Brain microvascular endothelial cell (primary cell): ENCODE measurements around the gene FRAS1.

Source experiments
- DNase-seq: peaks from one replicate; pipeline ENCODE4 v3.0.0-alpha.2; 2020
- H3K27ac ChIP-seq: fragments of 250-450 bp; sonication (Bioruptor Pico); 2 replicates; pipeline ENCODE4 v1.5.1; 2020; ENCODE audit warnings: mild to moderate bottlenecking, moderate library complexity
- H3K27me3 ChIP-seq: fragments of 250-450 bp; sonication (Bioruptor Pico); replicated peaks from 2 replicates; pipeline ENCODE4 v1.5.1; 2020; ENCODE audit warnings: mild to moderate bottlenecking
- H3K36me3 ChIP-seq: fragments of 250-450 bp; sonication (Bioruptor Pico); replicated peaks from 2 replicates; pipeline ENCODE4 v1.5.1; 2020; ENCODE audit warnings: mild to moderate bottlenecking
- H3K4me3 ChIP-seq: 2 replicates; pipeline ENCODE4 v1.5.1; 2011; ENCODE audit warnings: low read depth, mild to moderate bottlenecking, control low read depth, low read length, moderate library complexity
- in situ Hi-C: cut with HindIII; loops from 2 replicates; pipeline ENCODE4 v1.10.0; 2017; ENCODE audit warnings: low sequenced_read_pairs, low pct_ligation_motif_present
- TF ChIP-seq, protein P1 (sequence below): IDR thresholded peaks from 2 replicates; pipeline ENCODE4 v1.5.1; 2011; ENCODE audit warnings: low read depth, mild to moderate bottlenecking, moderate library complexity, low read length, control low read depth, inconsistent platforms; ENCODE audit errors: missing control alignments

Gene FRAS1

DNA sequence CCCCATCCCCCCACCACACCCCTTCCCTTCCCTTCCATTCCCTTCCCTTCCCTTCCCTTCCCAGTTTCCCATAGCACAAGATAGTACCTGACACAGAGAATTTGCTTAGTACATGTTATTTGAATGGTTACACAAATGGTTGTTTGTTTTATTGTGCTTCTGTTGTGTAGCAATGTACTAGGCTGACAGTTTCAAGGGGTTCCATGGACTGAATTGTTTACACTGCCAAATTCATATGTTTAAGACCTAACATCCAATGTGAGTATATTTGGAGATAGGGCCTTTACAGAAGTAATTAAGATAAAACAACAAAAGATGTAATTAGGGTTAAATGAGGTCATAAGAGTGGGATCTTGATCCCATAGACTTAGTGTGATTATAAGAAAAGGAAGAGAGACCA, 133.5 kb downstream of the FRAS1 start:
- in situ Hi-C loops: no loop called here

DNA sequence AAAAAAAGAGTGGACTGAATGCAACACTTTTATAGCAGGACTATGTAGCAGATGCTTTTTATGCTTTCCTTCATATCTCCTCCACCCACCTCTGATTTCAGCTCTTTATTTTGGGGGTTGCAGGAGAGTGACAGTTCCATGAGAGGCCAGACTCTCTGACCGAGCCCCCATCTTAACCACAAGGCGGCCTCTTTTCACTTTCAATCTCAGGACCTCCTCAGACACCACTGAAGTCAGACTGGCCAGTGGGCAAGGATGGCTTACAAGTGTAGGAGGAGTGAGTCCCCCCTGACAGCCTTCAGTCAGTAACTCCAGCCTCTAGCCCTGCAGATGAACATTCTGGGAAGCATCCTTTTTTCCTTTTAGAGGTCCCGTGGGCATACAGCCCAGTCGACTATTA, 140.8 kb downstream of the FRAS1 start:
- in situ Hi-C loops: no loop called here

More for the DNA sequence above, 133.5 kb downstream of the FRAS1 start:
- no peak for DNase-seq
- Histone ChIP-seq H3K27ac (no peak overlapping the region), H3K4me3 (no peak overlapping the region), H3K36me3 (no peaks in the 10 kb centered on the region), H3K27me3 (no peaks in the 10 kb centered on the region)
- TF ChIP-seq, protein P1, sequence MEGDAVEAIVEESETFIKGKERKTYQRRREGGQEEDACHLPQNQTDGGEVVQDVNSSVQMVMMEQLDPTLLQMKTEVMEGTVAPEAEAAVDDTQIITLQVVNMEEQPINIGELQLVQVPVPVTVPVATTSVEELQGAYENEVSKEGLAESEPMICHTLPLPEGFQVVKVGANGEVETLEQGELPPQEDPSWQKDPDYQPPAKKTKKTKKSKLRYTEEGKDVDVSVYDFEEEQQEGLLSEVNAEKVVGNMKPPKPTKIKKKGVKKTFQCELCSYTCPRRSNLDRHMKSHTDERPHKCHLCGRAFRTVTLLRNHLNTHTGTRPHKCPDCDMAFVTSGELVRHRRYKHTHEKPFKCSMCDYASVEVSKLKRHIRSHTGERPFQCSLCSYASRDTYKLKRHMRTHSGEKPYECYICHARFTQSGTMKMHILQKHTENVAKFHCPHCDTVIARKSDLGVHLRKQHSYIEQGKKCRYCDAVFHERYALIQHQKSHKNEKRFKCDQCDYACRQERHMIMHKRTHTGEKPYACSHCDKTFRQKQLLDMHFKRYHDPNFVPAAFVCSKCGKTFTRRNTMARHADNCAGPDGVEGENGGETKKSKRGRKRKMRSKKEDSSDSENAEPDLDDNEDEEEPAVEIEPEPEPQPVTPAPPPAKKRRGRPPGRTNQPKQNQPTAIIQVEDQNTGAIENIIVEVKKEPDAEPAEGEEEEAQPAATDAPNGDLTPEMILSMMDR: no peak

DNA sequence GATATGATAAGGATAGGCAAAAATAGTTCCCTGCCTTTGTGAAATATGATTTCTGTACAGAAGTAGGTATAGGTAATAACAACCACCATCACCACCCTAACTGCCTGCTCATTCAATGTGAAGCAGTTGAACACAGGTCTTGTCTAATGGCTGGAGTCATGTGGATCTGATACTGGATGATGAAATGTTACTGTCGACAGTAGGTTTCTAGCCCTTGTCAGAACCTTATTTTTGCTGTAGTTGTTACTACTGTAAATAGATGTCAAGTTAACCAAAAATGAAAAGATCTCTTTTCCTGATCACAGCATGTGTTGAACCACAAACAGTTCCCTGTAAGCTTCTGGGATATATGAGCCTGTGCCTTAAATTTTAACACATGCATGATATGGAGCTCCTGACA, 142.9 kb downstream of the FRAS1 start:
- in situ Hi-C loops: no loop called here
- no peak overlapping the region for H3K4me3 ChIP-seq
- H3K36me3 ChIP-seq: no peaks in the 10 kb centered on the region
- no peaks in the 10 kb centered on the region for H3K27me3 ChIP-seq
- TF ChIP-seq, protein P1: no peak
- DNase-seq: no peak
- H3K27ac ChIP-seq: no peak overlapping the region

More for the DNA sequence above, 140.8 kb downstream of the FRAS1 start:
- no peak for DNase-seq
- TF ChIP-seq, protein P1: no peak
- H3K27ac ChIP-seq: no peak overlapping the region
- H3K27me3 ChIP-seq: no peaks in the 10 kb centered on the region
- no peak overlapping the region for H3K4me3 ChIP-seq
- no peaks in the 10 kb centered on the region for H3K36me3 ChIP-seq

DNA sequence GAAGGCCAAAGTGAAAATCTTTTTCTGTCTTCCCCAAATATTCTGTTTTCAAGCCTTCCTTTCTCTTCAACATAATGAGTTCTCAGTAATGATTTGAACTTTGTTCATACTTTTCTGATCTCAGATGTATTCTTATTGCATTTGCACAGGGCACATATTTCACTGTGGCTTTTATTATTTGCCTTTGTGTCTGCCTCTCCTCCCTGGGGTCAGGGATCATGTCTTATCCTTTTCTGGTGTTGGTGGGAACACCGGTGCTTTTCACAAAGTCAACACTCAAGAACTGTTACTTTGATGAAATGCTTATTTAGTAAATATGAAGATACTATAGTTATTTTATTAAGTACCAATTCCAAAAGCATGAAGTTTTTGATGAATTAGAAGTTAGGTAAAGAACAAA, 143.8 kb downstream of the FRAS1 start:
- Histone ChIP-seq H3K27ac (no peak overlapping the region), H3K27me3 (no peaks in the 10 kb centered on the region), H3K36me3 (no peaks in the 10 kb centered on the region), H3K4me3 (no peak overlapping the region)
- TF ChIP-seq, protein P1: no peak
- DNase-seq: no peak
- in situ Hi-C loops: no loop called here

DNA sequence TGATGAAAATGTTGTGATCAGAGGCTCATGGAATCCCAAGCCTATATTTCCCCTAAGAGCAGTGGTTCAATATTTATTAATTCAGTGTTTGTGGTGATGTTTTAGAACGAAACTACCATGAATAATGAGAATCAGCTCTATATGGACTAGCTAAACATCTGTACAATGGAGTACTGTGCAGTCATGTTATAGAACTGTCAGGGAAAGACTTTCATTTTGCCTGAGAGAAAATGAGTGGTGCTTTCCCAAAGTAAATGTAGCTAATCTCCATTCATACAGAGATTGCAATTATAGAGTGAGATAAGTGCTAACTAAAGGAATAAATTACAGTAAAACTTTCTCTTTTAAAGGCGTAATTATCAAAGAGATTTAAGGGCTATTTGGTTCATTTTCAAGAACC, 147.1 kb downstream of the FRAS1 start:
- no peak for DNase-seq
- H3K36me3 ChIP-seq: no peaks in the 10 kb centered on the region
- H3K27ac ChIP-seq: no peak overlapping the region
- no peak overlapping the region for H3K4me3 ChIP-seq
- TF ChIP-seq, protein P1: no peak
- in situ Hi-C loops: no loop called here
- no peaks in the 10 kb centered on the region for H3K27me3 ChIP-seq

DNA sequence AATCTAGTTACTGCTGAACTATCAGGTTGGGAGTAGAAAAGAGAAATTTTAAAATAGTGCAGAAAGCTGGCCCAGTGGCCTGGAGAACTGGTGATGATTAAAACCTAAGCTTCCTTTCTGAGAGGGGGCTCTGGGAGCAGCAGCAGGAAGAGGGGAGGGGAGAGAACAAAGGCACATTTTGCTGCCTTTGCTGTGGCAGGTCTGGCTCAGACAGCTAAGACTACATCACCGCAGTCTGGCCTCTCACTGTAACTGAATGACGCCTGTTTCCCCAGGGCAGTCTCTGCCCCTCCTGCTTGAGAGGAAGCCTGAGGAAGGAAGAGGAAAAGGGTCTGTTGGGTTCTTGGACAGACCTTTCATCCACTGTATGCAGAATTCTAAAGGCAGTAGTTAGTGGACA, 148.5 kb downstream of the FRAS1 start:
- H3K4me3 ChIP-seq: no peak overlapping the region
- in situ Hi-C loops: no loop called here
- TF ChIP-seq, protein P1: no peak
- no peaks in the 10 kb centered on the region for H3K27me3 ChIP-seq
- no peak overlapping the region for H3K27ac ChIP-seq
- DNase-seq: no peak
- no peaks in the 10 kb centered on the region for H3K36me3 ChIP-seq
